Stimulated activated naive B cell treated with anti-CD40 and anti-IgM and Interleukin-4, amounts not matched to agents 10 μg/mL and 1 μg/mL and 100 μg/mL, for 72 hours (primary cell): ENCODE measurements around the gene XIRP2.
A peak's percentile ranks its signal among the peaks of the same experiment; 100 is the strongest.
"Not testable (repeated sequence)": the region's sequence is repeated elsewhere in the genome, so short reads cannot be mapped to it uniquely, and the experiment has no call there.

Source experiments
- ATAC-seq, 2 donors: fragments of 150-1000 bp; cut with Tn5 transposase; replicated peaks; 2 replicates each; pipeline ENCODE4 v1.10.0; 2021; ENCODE audit warnings: moderate library complexity in 1 of 2
- DNase-seq: peaks from one replicate; pipeline ENCODE4 v3.0.0; 2021
- H3K27ac Mint-ChIP-seq: one replicate; pipeline ENCODE4 v1.8.0; 2022; ENCODE audit warnings: mild to moderate bottlenecking, mixed read lengths
- H3K27me3 Mint-ChIP-seq, 2 donors: one replicate each; pipeline ENCODE4 v1.8.0; 2022; ENCODE audit warnings: mixed read lengths in 2 of 2
- H3K36me3 Mint-ChIP-seq, 2 donors: one replicate each; pipeline ENCODE4 v1.8.0; 2022; ENCODE audit warnings: mixed read lengths in 2 of 2, mild to moderate bottlenecking in 1 of 2
- H3K4me1 Mint-ChIP-seq, 2 donors: one replicate each; pipeline ENCODE4 v1.8.0; 2022; ENCODE audit warnings: mixed read lengths in 2 of 2, mild to moderate bottlenecking in 1 of 2
- H3K4me3 Mint-ChIP-seq, 2 donors: one replicate each; pipeline ENCODE4 v1.8.0; 2022; ENCODE audit warnings: mild to moderate bottlenecking in 2 of 2, mixed read lengths in 2 of 2, moderate library complexity in 1 of 2
- H3K9me3 Mint-ChIP-seq, 2 donors: one replicate each; pipeline ENCODE4 v1.8.0; 2022; ENCODE audit warnings: mixed read lengths in 2 of 2, mild to moderate bottlenecking in 1 of 2

XIRP2 gene

GRCh38 chr2:167048829-167049228, 160.5 kb downstream of the XIRP2 start:
- Mint-ChIP-seq H3K27ac (no peak overlapping the region), H3K27me3 (no peaks in the 10 kb centered on the region), H3K4me1 (no peaks in the 10 kb centered on the region), H3K36me3 (no peaks in the 10 kb centered on the region), H3K4me3 (no peak overlapping the region), H3K9me3 (peaks cover 1 to 4% of the 10 kb centered on the region in 2 donors)
- ATAC-seq (no peak), DNase-seq (no peak)

- DNase-seq: no peak
- ATAC-seq: no peak
- Mint-ChIP-seq H3K4me3 (no peak overlapping the region), H3K36me3 (no peaks in the 10 kb centered on the region), H3K27ac (no peak overlapping the region), H3K4me1 (no peaks in the 10 kb centered on the region), H3K9me3 (peaks cover 0 to 1% of the 10 kb centered on the region in 2 donors), H3K27me3 (no peaks in the 10 kb centered on the region)
Measured at GRCh38 chr2:167049659-167050058, 161.4 kb downstream of the XIRP2 start.

- Mint-ChIP-seq H3K27me3 (no peaks in the 10 kb centered on the region), H3K4me1 (no peaks in the 10 kb centered on the region), H3K36me3 (no peaks in the 10 kb centered on the region), H3K9me3 (no peaks in the 10 kb centered on the region), H3K27ac (peak overlapping the region; percentile 54), H3K4me3 (no peak overlapping the region)
- no peak for ATAC-seq
- no peak for DNase-seq
Measured at GRCh38 chr2:167052825-167053224, 164.5 kb downstream of the XIRP2 start.

GRCh38 chr2:167054881-167055280, 166.6 kb downstream of the XIRP2 start:
- Mint-ChIP-seq H3K36me3 (no peaks in the 10 kb centered on the region), H3K4me3 (no peak overlapping the region), H3K9me3 (no peaks in the 10 kb centered on the region), H3K27me3 (no peaks in the 10 kb centered on the region), H3K27ac (no peak overlapping the region), H3K4me1 (no peaks in the 10 kb centered on the region)
- DNase-seq (no peak), ATAC-seq (no peak)

- Mint-ChIP-seq H3K27me3 (no peaks in the 10 kb centered on the region), H3K36me3 (no peaks in the 10 kb centered on the region), H3K9me3 (no peaks in the 10 kb centered on the region), H3K4me3 (no peak overlapping the region), H3K4me1 (no peaks in the 10 kb centered on the region), H3K27ac (no peak overlapping the region)
- DNase-seq (no peak), ATAC-seq (no peak)
Measured at GRCh38 chr2:167057446-167057845, 169.2 kb downstream of the XIRP2 start.

GRCh38 chr2:167059173-167059572, 170.9 kb downstream of the XIRP2 start:
- Mint-ChIP-seq H3K27me3 (no peaks in the 10 kb centered on the region), H3K36me3 (no peaks in the 10 kb centered on the region), H3K4me1 (no peaks in the 10 kb centered on the region), H3K4me3 (no peak overlapping the region), H3K27ac (no peak overlapping the region), H3K9me3 (no peaks in the 10 kb centered on the region)
- ATAC-seq (no peak), DNase-seq (no peak)

- Mint-ChIP-seq H3K9me3 (no peaks in the 10 kb centered on the region), H3K4me1 (no peaks in the 10 kb centered on the region), H3K4me3 (no peak overlapping the region), H3K27ac (no peak overlapping the region), H3K36me3 (no peaks in the 10 kb centered on the region), H3K27me3 (no peaks in the 10 kb centered on the region)
- ATAC-seq: no peak
- DNase-seq: no peak
Measured at GRCh38 chr2:167069855-167070254, 181.6 kb downstream of the XIRP2 start.

GRCh38 chr2:167075708-167076107, 187.4 kb downstream of the XIRP2 start:
- not testable (repeated sequence) for DNase-seq, H3K27me3 Mint-ChIP-seq, H3K4me3 Mint-ChIP-seq, H3K27ac Mint-ChIP-seq, H3K4me1 Mint-ChIP-seq, H3K9me3 Mint-ChIP-seq, ATAC-seq, H3K36me3 Mint-ChIP-seq

- H3K27ac Mint-ChIP-seq, DNase-seq, H3K27me3 Mint-ChIP-seq, ATAC-seq, H3K4me1 Mint-ChIP-seq, H3K4me3 Mint-ChIP-seq, H3K36me3 Mint-ChIP-seq: not testable (repeated sequence)
- peaks cover 10 to 18% of the 10 kb centered on the region in 2 donors for H3K9me3 Mint-ChIP-seq
Measured at GRCh38 chr2:167098931-167099330, 210.7 kb downstream of the XIRP2 start.

GRCh38 chr2:167100506-167100905, 212.2 kb downstream of the XIRP2 start:
- ATAC-seq (no peak), DNase-seq (no peak)
- H3K4me3 Mint-ChIP-seq: no peak overlapping the region
- H3K4me1 Mint-ChIP-seq: no peaks in the 10 kb centered on the region
- peaks cover 7 to 9% of the 10 kb centered on the region in 2 donors for H3K9me3 Mint-ChIP-seq
- H3K27ac Mint-ChIP-seq: no peak overlapping the region
- H3K27me3 Mint-ChIP-seq: no peaks in the 10 kb centered on the region
- no peaks in the 10 kb centered on the region for H3K36me3 Mint-ChIP-seq

GRCh38 chr2:167103028-167103756, 214.9 kb downstream of the XIRP2 start:
- no peak for DNase-seq
- Mint-ChIP-seq H3K4me3 (no peak overlapping the region), H3K9me3 (peaks cover 4 to 9% of the 10 kb centered on the region in 2 donors), H3K27me3 (no peaks in the 10 kb centered on the region), H3K27ac (no peak overlapping the region), H3K4me1 (no peaks in the 10 kb centered on the region), H3K36me3 (no peaks in the 10 kb centered on the region)
- no peak for ATAC-seq

- no peaks in the 10 kb centered on the region for H3K4me1 Mint-ChIP-seq
- DNase-seq (no peak), ATAC-seq (no peak)
- peaks cover 3 to 8% of the 10 kb centered on the region in 2 donors for H3K9me3 Mint-ChIP-seq
- no peaks in the 10 kb centered on the region for H3K27me3 Mint-ChIP-seq
- no peak overlapping the region for H3K27ac Mint-ChIP-seq
- H3K4me3 Mint-ChIP-seq: no peak overlapping the region
- H3K36me3 Mint-ChIP-seq: no peaks in the 10 kb centered on the region
Measured at GRCh38 chr2:167103757-167104133, 215.5 kb downstream of the XIRP2 start.

- H3K36me3 Mint-ChIP-seq: no peaks in the 10 kb centered on the region
- no peak for ATAC-seq
- DNase-seq: no peak
- peaks cover 6 to 10% of the 10 kb centered on the region in 2 donors for H3K9me3 Mint-ChIP-seq
- H3K27me3 Mint-ChIP-seq: no peaks in the 10 kb centered on the region
- no peaks in the 10 kb centered on the region for H3K4me1 Mint-ChIP-seq
- no peak overlapping the region for H3K27ac Mint-ChIP-seq
- no peak overlapping the region for H3K4me3 Mint-ChIP-seq
Measured at GRCh38 chr2:167104691-167105090, 216.4 kb downstream of the XIRP2 start.

- DNase-seq, H3K4me3 Mint-ChIP-seq, H3K9me3 Mint-ChIP-seq: not testable (repeated sequence)
Measured at GRCh38 chr2:167109682-167110081, 221.4 kb downstream of the XIRP2 start.

GRCh38 chr2:167110345-167110744, 222.1 kb downstream of the XIRP2 start:
- no peaks in the 10 kb centered on the region for H3K4me1 Mint-ChIP-seq
- no peak for ATAC-seq
- H3K4me3 Mint-ChIP-seq: no peak overlapping the region
- no peaks in the 10 kb centered on the region for H3K27me3 Mint-ChIP-seq
- no peaks in the 10 kb centered on the region for H3K36me3 Mint-ChIP-seq
- no peak for DNase-seq
- H3K9me3 Mint-ChIP-seq: peaks cover 7 to 11% of the 10 kb centered on the region in 2 donors
- no peak overlapping the region for H3K27ac Mint-ChIP-seq

More at GRCh38 chr2:167109682-167110081, 221.4 kb downstream of the XIRP2 start:
- H3K36me3 Mint-ChIP-seq, H3K27me3 Mint-ChIP-seq, H3K27ac Mint-ChIP-seq, H3K4me1 Mint-ChIP-seq, ATAC-seq: not testable (repeated sequence)
